T-cell (primary cell): Measurements from ENCODE around the gene RANBP2. TPM values are rescaled to one million over a fixed set of nuclear protein-coding genes. Genes with fewer than 3 reads are reported as not detected.

Source experiments
- ATAC-seq, 4 experiments: fragments of 200-7000 bp in 3 of 4; fragments of 150-1000 bp in 1 of 4; cut with Tn5 transposase; replicated peaks in 1 of 4; 1 replicate in 3 of 4; 2 replicates in 1 of 4; pipeline ENCODE4 v1.10.0; 2021; ENCODE audit warnings: moderate library complexity in 3 of 4, mild to moderate bottlenecking in 2 of 4, moderate number of reproducible peaks in 1 of 4
- CTCF ChIA-PET, 2 donors: fragments of 300-600 bp; sonication (Branson Sonifier 250); formaldehyde crosslinking; loops; one replicate each; lab custom pipeline; 2022; ENCODE audit warnings: antibody characterized with exemption in 2 of 2; lab: Charles Lee
- POLR2A ChIA-PET, 2 donors: fragments of 300-600 bp; sonication (Branson Sonifier 250); formaldehyde crosslinking; loops; one replicate each; lab custom pipeline; 2022; ENCODE audit warnings: antibody characterized with exemption in 2 of 2; lab: Charles Lee
- DNase-seq, 35 experiments: peaks; one replicate each; pipeline versions ENCODE4 v3.0.0 to v3.0.0-alpha.2; 2013 to 2023
- H3K27ac ChIP-seq: one replicate; pipeline ENCODE4 v1.5.1; 2013; ENCODE audit warnings: low read length
- H3K27me3 ChIP-seq, 2 experiments: replicated peaks in 1 of 2; 1 replicate in 1 of 2; 2 replicates in 1 of 2; pipeline versions ENCODE4 v1.6.1 to v1.7.0; 2013; ENCODE audit warnings: low read length in 1 of 2, mixed read lengths in 1 of 2; ENCODE audit not compliant: control insufficient read depth in 2 of 2, insufficient read depth in 2 of 2; ENCODE audit errors: extremely low read depth in 1 of 2
- H3K36me3 ChIP-seq, 2 donors: 1 replicate in 1 of 2; 2 replicates in 1 of 2; pipeline versions ENCODE4 v1.6.1 to v1.7.0; 2013; ENCODE audit warnings: low read length in 1 of 2; ENCODE audit not compliant: control insufficient read depth in 2 of 2, insufficient read depth in 1 of 2; ENCODE audit errors: extremely low read depth in 1 of 2
- H3K4me1 ChIP-seq, 2 experiments: 1 replicate in 1 of 2; 2 replicates in 1 of 2; pipeline versions ENCODE4 v1.6.1 to v1.7.0; 2013; ENCODE audit warnings: low read length in 2 of 2, mixed read lengths in 1 of 2; ENCODE audit not compliant: insufficient read depth in 2 of 2, control insufficient read depth in 1 of 2; ENCODE audit errors: extremely low read depth in 1 of 2
- H3K4me3 ChIP-seq, 2 donors: 1 replicate in 1 of 2; 2 replicates in 1 of 2; pipeline versions ENCODE4 v1.5.1 to v1.7.0; 2013; ENCODE audit warnings: mild to moderate bottlenecking in 2 of 2, low read length in 1 of 2, moderate library complexity in 1 of 2; ENCODE audit not compliant: control insufficient read depth in 1 of 2; ENCODE audit errors: extremely low read depth in 1 of 2
- H3K9me3 ChIP-seq: 2 replicates; pipeline ENCODE4 v1.7.0; 2013
- H3K27ac Mint-ChIP-seq, 2 donors: one replicate each; pipeline ENCODE4 v1.8.0; 2020 to 2021; ENCODE audit warnings: mild to moderate bottlenecking in 2 of 2, mixed read lengths in 2 of 2
- H3K27me3 Mint-ChIP-seq, 2 donors: one replicate each; pipeline ENCODE4 v1.8.0; 2021 to 2022; ENCODE audit warnings: mixed read lengths in 2 of 2
- H3K36me3 Mint-ChIP-seq: one replicate; pipeline ENCODE4 v1.8.0; 2021; ENCODE audit warnings: mixed read lengths
- H3K4me1 Mint-ChIP-seq, 3 donors: one replicate each; pipeline ENCODE4 v1.8.0; 2020 to 2022; ENCODE audit warnings: mixed read lengths in 3 of 3, mild to moderate bottlenecking in 1 of 3
- H3K4me3 Mint-ChIP-seq, 3 donors: one replicate each; pipeline ENCODE4 v1.8.0; 2020 to 2022; ENCODE audit warnings: mild to moderate bottlenecking in 3 of 3, mixed read lengths in 3 of 3, moderate library complexity in 3 of 3
- H3K9me3 Mint-ChIP-seq, 3 donors: one replicate each; pipeline ENCODE4 v1.8.0; 2020 to 2022; ENCODE audit warnings: mixed read lengths in 3 of 3
- WGBS: methylation state at CpG from one replicate; pipeline ENCODE4 v1.1.5; 2013; ENCODE audit warnings: missing lambda C conversion rate; ENCODE audit not compliant: insufficient coverage; 5-methylcytosine and 5-hydroxymethylcytosine counted together
- total RNA-seq, 35 experiments: library from RNA in 6 of 35; stranded (reverse) in 6 of 35; fragments of 120-200 nt in 1 of 35; gene quantifications; one replicate each; pipeline versions ENCODE4 v1.2.1 to v1.2.4 and lab custom pipeline; 2013 to 2026

The RANBP2 gene
- total RNA-seq, 5 donors from 2014 or later (not counting 1 experiment from before 2014, with no cell fraction given), result 65.8 to 131 (median 74.6) TPM

DNA sequence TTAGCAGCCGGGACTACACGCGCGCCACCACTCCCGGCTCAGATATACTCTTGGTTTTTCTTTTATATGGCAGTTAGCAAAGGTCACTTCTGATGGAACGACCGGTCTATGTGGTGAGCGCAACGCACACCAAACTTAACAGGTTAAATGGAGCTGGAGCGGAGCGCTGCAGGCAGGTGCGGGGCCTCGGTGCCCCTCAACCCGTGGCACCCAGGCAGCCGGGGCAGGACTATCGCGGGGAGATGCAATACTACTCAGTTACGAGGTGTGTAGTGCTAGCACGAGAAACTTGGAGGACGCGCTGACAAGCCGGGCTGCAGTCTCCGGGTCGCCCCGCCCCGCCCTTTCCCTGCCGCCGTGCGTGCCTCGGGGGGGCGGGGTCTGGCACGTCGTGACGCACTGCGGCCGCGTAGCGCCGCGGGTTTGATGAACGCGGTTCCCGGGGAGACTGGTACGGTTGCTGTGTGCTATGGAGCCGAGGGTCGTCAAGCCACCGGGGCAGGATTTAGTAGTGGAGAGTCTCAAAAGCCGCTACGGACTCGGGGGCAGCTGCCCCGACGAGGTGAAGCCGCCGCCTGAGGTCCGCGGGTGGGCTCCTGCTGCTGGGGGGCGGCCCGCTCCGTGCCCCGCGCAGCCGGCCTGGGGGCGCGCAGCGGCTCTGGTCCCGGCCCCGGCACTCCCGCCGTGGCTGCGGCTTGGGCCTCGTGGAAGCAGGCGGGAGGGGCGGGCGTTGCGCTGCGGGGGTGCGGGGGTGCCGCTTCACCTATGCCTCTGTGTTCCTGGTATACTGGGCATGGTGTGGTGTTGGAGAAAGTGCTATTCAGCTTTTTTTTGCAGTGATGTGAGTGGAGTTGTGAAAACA, 67.3 kb downstream of the RANBP2 start, which contains the start of gene CCDC138:
TSS of gene CCDC138 (plus strand) at position 418 of the 862 bp plus-strand sequence. CDS start at position 470, 52 bp downstream.
- Mint-ChIP-seq H3K4me1 (peaks cover 17 to 23% (median 20%) of the 10 kb centered on the region in 3 donors), H3K9me3 (no peaks in the 10 kb centered on the region), H3K27ac (peak within 1 kb of the TSS; percentile 93 to 94), H3K36me3 (peaks cover 22% of the 10 kb centered on the region), H3K4me3 (peak within 1 kb of the TSS; percentile 83 to 98 (median 91)), H3K27me3 (no peaks in the 10 kb centered on the region)
- peaks cover 0 to 19% of the 10 kb centered on the region in 2 donors for H3K36me3 ChIP-seq
- peak within 1 kb of the TSS; percentile 51 to 91 for H3K4me3 ChIP-seq
- CTCF ChIA-PET, result interaction anchor here in 1 of 2 donors (0.8 kb wide), 1 partner anchor 1019 kb away, joined by 5 read pairs; no protein-coding TSS in a partner anchor
- 1% methylated on average over 70 of the region's 78 CpGs for WGBS
- DNase-seq, result peak; percentile 85 to 95 (median 90)
- peak; percentile 95 to 99 (median 98) for ATAC-seq
- POLR2A ChIA-PET, result interaction anchor here (0.6 to 1.2 kb wide), 3 partner anchors 10 to 165 kb away, joined by 3 to 5 read pairs (median 4); no protein-coding TSS in a partner anchor
- no peaks in the 10 kb centered on the region for H3K9me3 ChIP-seq
- H3K27ac ChIP-seq, result peak within 1 kb of the TSS; percentile 51
- H3K4me1 ChIP-seq, result peaks cover 0 to 6% of the 10 kb centered on the region in 2 experiments
- no peaks in the 10 kb centered on the region for H3K27me3 ChIP-seq

DNA sequence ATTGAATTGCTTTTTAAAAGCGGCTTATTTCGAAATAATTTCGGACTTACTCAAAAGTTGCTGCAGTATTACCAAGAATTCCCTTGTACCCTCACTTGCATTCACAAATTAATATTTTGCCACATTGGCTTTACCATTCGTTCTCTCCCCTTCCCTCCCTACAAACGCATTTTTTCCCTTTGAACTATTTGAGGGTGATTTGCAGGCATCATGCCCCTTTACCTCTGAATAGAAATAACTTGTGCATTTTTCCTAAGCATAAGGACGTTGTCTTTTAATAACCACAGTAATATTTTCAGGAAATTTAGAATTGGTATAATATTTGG, 67.9 kb downstream of the RANBP2 start:
- H3K27ac Mint-ChIP-seq, result peak overlapping the region in 1 of 2 donors; percentile 39
- H3K27me3 ChIP-seq, result no peaks in the 10 kb centered on the region
- H3K9me3 Mint-ChIP-seq, result no peaks in the 10 kb centered on the region
- no peak overlapping the region for H3K27ac ChIP-seq
- H3K4me3 ChIP-seq, result peak overlapping the region; percentile 51 to 91
- peaks cover 17 to 23% (median 20%) of the 10 kb centered on the region in 3 donors for H3K4me1 Mint-ChIP-seq
- DNase-seq, result no peak
- peaks cover 0 to 6% of the 10 kb centered on the region in 2 experiments for H3K4me1 ChIP-seq
- ChIA-PET POLR2A (interaction anchor here (1.1 to 1.2 kb wide), 2 partner anchors 11 to 166 kb away, joined by 3 to 4 read pairs; no protein-coding TSS in a partner anchor), CTCF (no interaction called here)
- H3K4me3 Mint-ChIP-seq, result peak overlapping the region; percentile 77 to 83 (median 81)
- H3K36me3 ChIP-seq, result peaks cover 0 to 17% of the 10 kb centered on the region in 2 donors
- no peak for ATAC-seq
- peaks cover 23% of the 10 kb centered on the region for H3K36me3 Mint-ChIP-seq
- 0% methylated on average over 4 of the region's 6 CpGs for WGBS
- no peaks in the 10 kb centered on the region for H3K9me3 ChIP-seq
- no peaks in the 10 kb centered on the region for H3K27me3 Mint-ChIP-seq

DNA sequence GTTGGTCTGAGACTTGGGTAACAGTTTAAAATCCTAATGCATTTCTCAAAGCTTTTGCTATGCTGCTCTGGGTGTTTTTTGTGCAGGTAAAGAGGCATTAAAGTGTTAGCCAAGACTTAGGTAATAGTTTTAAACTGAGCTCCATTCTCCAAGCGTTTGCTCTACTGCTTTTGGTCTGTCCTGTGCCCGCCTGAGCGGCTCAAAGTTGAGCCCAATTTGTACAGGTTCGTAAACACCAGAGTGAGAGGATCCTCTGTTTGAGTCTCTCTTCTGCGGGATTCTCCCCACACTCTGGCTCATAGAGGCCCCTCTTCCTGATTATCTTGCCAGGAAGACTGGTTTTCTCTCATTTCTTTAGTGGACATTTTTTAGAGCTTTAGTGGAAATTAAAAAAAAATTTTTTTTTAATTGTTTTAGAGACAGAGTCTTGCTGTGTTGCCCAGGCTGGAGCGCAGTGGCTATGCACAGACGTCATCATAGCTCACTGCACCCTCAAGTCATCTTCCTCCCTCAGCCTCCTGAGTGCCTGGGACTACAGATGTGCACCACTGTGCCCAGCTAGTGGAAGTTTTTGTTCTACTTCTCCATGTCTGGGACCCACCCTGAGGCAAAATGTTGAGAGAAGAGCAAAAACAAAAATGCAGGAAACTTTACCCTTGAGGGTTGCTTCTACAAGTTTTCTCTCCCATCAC, 83.9 kb downstream of the RANBP2 start:
- DNase-seq (no peak), ATAC-seq (no peak)
- CTCF ChIA-PET, result no interaction called here
- peaks cover 0 to under 1% (median 0%) of the 10 kb centered on the region in 3 donors for H3K9me3 Mint-ChIP-seq
- Histone ChIP-seq H3K27ac (no peak overlapping the region), H3K27me3 (no peaks in the 10 kb centered on the region), H3K4me3 (no peak overlapping the region), H3K4me1 (no peaks in the 10 kb centered on the region), H3K36me3 (peaks cover 0 to 22% of the 10 kb centered on the region in 2 donors), H3K9me3 (no peaks in the 10 kb centered on the region)
- H3K4me3 Mint-ChIP-seq, result no peak overlapping the region
- H3K27ac Mint-ChIP-seq, result no peak overlapping the region
- no peaks in the 10 kb centered on the region for H3K4me1 Mint-ChIP-seq
- H3K27me3 Mint-ChIP-seq, result no peaks in the 10 kb centered on the region
- peaks cover 39% of the 10 kb centered on the region for H3K36me3 Mint-ChIP-seq
- 100% methylated on average over 3 of the region's 7 CpGs for WGBS
- POLR2A ChIA-PET, result no interaction called here

DNA sequence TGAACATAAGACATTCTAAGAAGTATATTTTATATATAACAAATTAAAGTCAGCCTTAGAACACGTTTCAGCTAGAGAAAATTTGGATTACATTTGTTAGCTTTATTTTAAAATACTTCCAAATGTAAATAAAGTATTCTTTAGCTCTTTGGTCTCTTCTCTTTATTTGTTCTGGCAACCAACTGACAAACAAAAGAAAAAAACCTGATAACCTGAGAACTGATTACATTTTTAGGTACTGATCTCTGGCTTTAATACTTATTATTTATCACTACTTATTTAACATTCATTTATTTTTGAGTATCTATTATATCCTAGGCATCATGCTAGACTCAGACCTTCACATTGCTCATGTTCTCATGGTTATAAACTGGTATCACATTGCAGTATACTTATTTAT, 85.8 kb downstream of the RANBP2 start:
- ATAC-seq (no peak), DNase-seq (no peak)
- H3K4me3 Mint-ChIP-seq, result no peak overlapping the region
- H3K4me1 Mint-ChIP-seq, result no peaks in the 10 kb centered on the region
- H3K9me3 Mint-ChIP-seq, result peaks cover 8 to 18% (median 9%) of the 10 kb centered on the region in 3 donors
- H3K9me3 ChIP-seq, result no peaks in the 10 kb centered on the region
- H3K27me3 Mint-ChIP-seq, result no peaks in the 10 kb centered on the region
- H3K27me3 ChIP-seq, result no peaks in the 10 kb centered on the region
- ChIA-PET POLR2A (no interaction called here), CTCF (no interaction called here)
- H3K36me3 ChIP-seq, result peaks cover 0 to 19% of the 10 kb centered on the region in 2 donors
- no peak overlapping the region for H3K4me3 ChIP-seq
- no CpG with 5 or more reads among the region's 1 CpG for WGBS
- no peak overlapping the region for H3K27ac Mint-ChIP-seq
- no peak overlapping the region for H3K27ac ChIP-seq
- H3K36me3 Mint-ChIP-seq, result peaks cover 45% of the 10 kb centered on the region
- no peaks in the 10 kb centered on the region for H3K4me1 ChIP-seq

DNA sequence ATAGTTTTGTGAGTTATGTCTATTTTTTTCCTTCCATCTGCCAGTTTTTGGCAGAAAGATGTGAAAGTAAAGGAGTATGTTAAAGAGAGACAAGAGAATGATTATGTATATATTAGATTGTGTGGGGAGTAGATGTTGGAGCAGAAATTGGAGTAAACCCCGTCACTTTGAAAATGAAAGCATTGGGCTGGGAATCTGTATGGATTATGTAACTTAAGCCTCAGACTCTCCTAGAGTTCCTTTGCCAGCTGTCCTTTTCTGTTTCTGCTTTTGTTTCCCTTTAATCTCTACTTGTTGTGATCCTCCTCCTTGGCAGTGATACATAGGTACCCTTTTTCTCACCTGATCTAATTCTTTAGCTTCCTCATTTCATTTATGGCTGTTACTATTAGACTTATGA, 86.5 kb downstream of the RANBP2 start:
- ChIA-PET CTCF (interaction anchor here in 1 of 2 donors (0.6 kb wide), 1 partner anchor 322 kb away, joined by 3 read pairs; no protein-coding TSS in a partner anchor), POLR2A (no interaction called here)
- Mint-ChIP-seq H3K27ac (no peak overlapping the region), H3K36me3 (peaks cover 52% of the 10 kb centered on the region), H3K9me3 (peaks cover 13 to 24% (median 13%) of the 10 kb centered on the region in 3 donors), H3K27me3 (no peaks in the 10 kb centered on the region), H3K4me3 (no peak overlapping the region), H3K4me1 (no peaks in the 10 kb centered on the region)
- H3K9me3 ChIP-seq, result no peaks in the 10 kb centered on the region
- no peak for DNase-seq
- H3K4me3 ChIP-seq, result no peak overlapping the region
- no CpG with 5 or more reads among the region's 1 CpG for WGBS
- peaks cover 0 to 19% of the 10 kb centered on the region in 2 donors for H3K36me3 ChIP-seq
- H3K27me3 ChIP-seq, result no peaks in the 10 kb centered on the region
- no peak overlapping the region for H3K27ac ChIP-seq
- no peaks in the 10 kb centered on the region for H3K4me1 ChIP-seq
- no peak for ATAC-seq
